SK-N-MC (cell line): ENCODE measurements around the gene DOCK9.

Experiments used
- EZH2 ChIP-seq: fragments of 200-600 bp; sonication (generic); IDR thresholded peaks from one replicate; pipeline ENCODE4 v1.6.1; 2017; ENCODE audit warnings: antibody characterized with exemption
- FOXP2 ChIP-seq: optimal IDR thresholded peaks from 2 replicates; pipeline ENCODE3; 2011; ENCODE audit warnings: mild to moderate bottlenecking, moderate library complexity; ENCODE audit not compliant: insufficient read depth; ENCODE audit errors: extremely low read length, control extremely low read depth
- POLR2AphosphoS5 ChIP-seq: IDR thresholded peaks from 2 replicates; pipeline ENCODE4 v1.6.1; 2012; ENCODE audit warnings: mild to moderate bottlenecking, low read depth, low read length, borderline replicate concordance

DNA sequence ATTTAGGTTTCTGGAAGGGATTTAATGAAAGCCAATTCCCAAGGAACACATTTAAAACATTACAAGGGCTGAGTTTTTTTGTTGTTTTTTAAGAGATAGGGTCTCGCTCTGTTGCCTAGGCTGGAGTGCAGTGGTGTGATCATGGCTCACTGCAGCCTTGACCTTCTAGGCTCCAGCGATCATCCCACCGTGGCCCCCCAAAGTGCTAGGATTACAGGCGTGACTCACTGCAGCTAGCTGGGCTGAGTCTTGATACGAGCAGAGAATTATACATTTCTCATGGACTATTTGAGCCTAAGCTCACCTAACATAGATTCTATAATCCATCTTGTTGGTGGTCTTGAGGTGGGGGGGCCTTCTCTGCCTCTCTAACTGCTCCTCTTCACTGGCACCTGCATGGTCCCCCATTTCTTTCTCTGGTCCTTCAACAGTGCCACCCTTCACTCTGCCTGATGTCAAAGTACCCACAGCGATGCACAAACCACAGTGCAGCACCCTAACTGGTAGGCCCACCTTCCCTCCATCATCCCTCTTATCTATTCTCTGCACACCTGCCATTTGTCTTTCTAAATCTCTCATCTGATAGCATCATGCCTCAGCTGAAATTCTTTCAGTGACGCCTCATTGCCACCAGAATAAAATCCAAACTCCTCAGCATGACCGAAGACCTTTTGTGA lies 37.4 kb downstream of the DOCK9 start:
- TF ChIP-seq POLR2AphosphoS5 (no peak), EZH2 (no peak), FOXP2 (no peak)
